ENCODE data around the gene ME3. TPM values are rescaled to one million over a fixed set of nuclear protein-coding genes. Genes with fewer than 3 reads are reported as not detected.
A peak's percentile ranks its signal among the peaks of the same experiment; 100 is the strongest.

The ME3 gene
- total and polyA plus RNA-seq, 2 donors (not counting 1 experiment from before 2014, with no cell fraction given), result 8.8 to 50.7 TPM

- Histone ChIP-seq H3K79me2 (ENCODE audit: control insufficient read depth, insufficient read depth, low read length) (no peaks in the 10 kb centered on the region), H3K4me2 (ENCODE audit: extremely low read depth, insufficient read depth, low read length) (no peak overlapping the region), H4K20me1 (ENCODE audit: control insufficient read depth, extremely low read depth, insufficient read depth, low read length) (no peaks in the 10 kb centered on the region), H2AFZ (ENCODE audit: low read length) (no peak overlapping the region), H3K9me3 (ENCODE audit: control insufficient read depth, insufficient read depth, low read depth, low read length) (no peaks in the 10 kb centered on the region), H3K27ac (ENCODE audit: insufficient read depth, low read length) (no peak overlapping the region), H3K27me3 (ENCODE audit: control insufficient read depth, insufficient read depth, low read length) (no peaks in the 10 kb centered on the region), H3K9ac (ENCODE audit: insufficient read depth, low read length) (no peak overlapping the region), H3K4me1 (ENCODE audit: control insufficient read depth, extremely low read depth, insufficient read depth, low read length) (peaks cover 13% of the 10 kb centered on the region), H3K4me3 (replicated peaks in 1 of 4; ENCODE audit: control extremely low read depth in 1 of 4, insufficient read depth in 1 of 4, low read depth in 3 of 4, low read length in 4 of 4) (no peak overlapping the region), H3K36me3 (ENCODE audit: control insufficient read depth, insufficient read depth, low read length) (no peaks in the 10 kb centered on the region)
- DNase-seq (ENCODE audit: low read depth in 2 of 2), result peak in 1 of 2 donors; percentile 24
- TF ChIP-seq EZH2 (IDR thresholded peaks at IDR 0.05; ENCODE audit: low read length, missing control alignments), result no peak
- no peak for TF ChIP-seq CTCF (conservative IDR thresholded peaks at IDR 0.05 in 1 of 2, IDR thresholded peaks at IDR 0.05 in 1 of 2; ENCODE audit: low read depth in 1 of 2, low read length in 2 of 2)
Measured at GRCh38 chr11:86486261-86487030, 186.0 kb downstream of the ME3 start.

- no peaks in the 10 kb centered on the region for H4K20me1 ChIP-seq (ENCODE audit: control insufficient read depth, extremely low read depth, insufficient read depth, low read length)
- H3K9me3 ChIP-seq (ENCODE audit: control insufficient read depth, insufficient read depth, low read depth, low read length), result no peaks in the 10 kb centered on the region
- no peaks in the 10 kb centered on the region for H3K79me2 ChIP-seq (ENCODE audit: control insufficient read depth, insufficient read depth, low read length)
- H3K27ac ChIP-seq (ENCODE audit: insufficient read depth, low read length), result no peak overlapping the region
- no peak overlapping the region for H3K4me2 ChIP-seq (ENCODE audit: extremely low read depth, insufficient read depth, low read length)
- TF ChIP-seq CTCF (conservative IDR thresholded peaks at IDR 0.05 in 1 of 2, IDR thresholded peaks at IDR 0.05 in 1 of 2; ENCODE audit: low read depth in 1 of 2, low read length in 2 of 2) (no peak), EZH2 (IDR thresholded peaks at IDR 0.05; ENCODE audit: low read length, missing control alignments) (no peak)
- H3K36me3 ChIP-seq (ENCODE audit: control insufficient read depth, insufficient read depth, low read length), result no peaks in the 10 kb centered on the region
- no peak overlapping the region for H3K4me3 ChIP-seq (replicated peaks in 1 of 4; ENCODE audit: control extremely low read depth in 1 of 4, insufficient read depth in 1 of 4, low read depth in 3 of 4, low read length in 4 of 4)
- H3K4me1 ChIP-seq (ENCODE audit: control insufficient read depth, extremely low read depth, insufficient read depth, low read length), result peaks cover 16% of the 10 kb centered on the region
- H2AFZ ChIP-seq (ENCODE audit: low read length), result no peak overlapping the region
- H3K27me3 ChIP-seq (ENCODE audit: control insufficient read depth, insufficient read depth, low read length), result no peaks in the 10 kb centered on the region
- DNase-seq (ENCODE audit: low read depth in 2 of 2), result peak in 1 of 2 donors; percentile 35
- no peak overlapping the region for H3K9ac ChIP-seq (ENCODE audit: insufficient read depth, low read length)
Measured at GRCh38 chr11:86484795-86485166, 187.6 kb downstream of the ME3 start.

- TF ChIP-seq EZH2 (IDR thresholded peaks at IDR 0.05; ENCODE audit: low read length, missing control alignments), result no peak
- no peak for TF ChIP-seq CTCF (conservative IDR thresholded peaks at IDR 0.05 in 1 of 2, IDR thresholded peaks at IDR 0.05 in 1 of 2; ENCODE audit: low read depth in 1 of 2, low read length in 2 of 2)
- H3K36me3 ChIP-seq (ENCODE audit: control insufficient read depth, insufficient read depth, low read length), result no peaks in the 10 kb centered on the region
- H3K4me2 ChIP-seq (ENCODE audit: extremely low read depth, insufficient read depth, low read length), result peak overlapping the region; percentile 25
- no peaks in the 10 kb centered on the region for H3K9me3 ChIP-seq (ENCODE audit: control insufficient read depth, insufficient read depth, low read depth, low read length)
- DNase-seq (ENCODE audit: low read depth in 2 of 2), result peak; percentile 98
- H3K4me1 ChIP-seq (ENCODE audit: control insufficient read depth, extremely low read depth, insufficient read depth, low read length), result peaks cover 16% of the 10 kb centered on the region
- H3K79me2 ChIP-seq (ENCODE audit: control insufficient read depth, insufficient read depth, low read length), result no peaks in the 10 kb centered on the region
- no peaks in the 10 kb centered on the region for H3K27me3 ChIP-seq (ENCODE audit: control insufficient read depth, insufficient read depth, low read length)
- H3K4me3 ChIP-seq (replicated peaks in 1 of 4; ENCODE audit: control extremely low read depth in 1 of 4, insufficient read depth in 1 of 4, low read depth in 3 of 4, low read length in 4 of 4), result no peak overlapping the region
- H4K20me1 ChIP-seq (ENCODE audit: control insufficient read depth, extremely low read depth, insufficient read depth, low read length), result no peaks in the 10 kb centered on the region
- no peak overlapping the region for H3K9ac ChIP-seq (ENCODE audit: insufficient read depth, low read length)
- H2AFZ ChIP-seq (ENCODE audit: low read length), result no peak overlapping the region
- H3K27ac ChIP-seq (ENCODE audit: insufficient read depth, low read length), result peak overlapping the region; percentile 35
Measured at GRCh38 chr11:86483940-86484794, 188.2 kb downstream of the ME3 start.

Measured in fibroblast of lung (primary cell).